Subcutaneous abdominal adipose tissue (tissue), 5 donors: Measurements from ENCODE around the gene HNRNPH2.

Source experiments
- H3K27ac ChIP-seq: one replicate; pipeline ENCODE4 v1.7.0; 2013; ENCODE audit warnings: low read depth, mild to moderate bottlenecking, inconsistent platforms, low read length, moderate library complexity
- H3K27me3 ChIP-seq, 5 donors: one replicate each; pipeline ENCODE4 v1.7.0; 2013; ENCODE audit warnings: low read length in 5 of 5, inconsistent platforms in 1 of 5; ENCODE audit not compliant: control insufficient read depth in 5 of 5, insufficient read depth in 4 of 5
- H3K36me3 ChIP-seq, 5 donors: one replicate each; pipeline ENCODE4 v1.7.0; 2013; ENCODE audit warnings: low read length in 5 of 5; ENCODE audit not compliant: control insufficient read depth in 5 of 5, insufficient read depth in 5 of 5
- H3K4me1 ChIP-seq, 5 donors: one replicate each; pipeline ENCODE4 v1.7.0; 2013; ENCODE audit warnings: low read length in 5 of 5, mild to moderate bottlenecking in 3 of 5, moderate library complexity in 1 of 5; ENCODE audit not compliant: control insufficient read depth in 5 of 5, insufficient read depth in 5 of 5
- H3K4me3 ChIP-seq, 5 donors: one replicate each; pipeline ENCODE4 v1.7.0; 2013; ENCODE audit warnings: low read length in 5 of 5, low read depth in 1 of 5
- H3K9ac ChIP-seq, 5 donors: one replicate each; pipeline ENCODE4 v1.7.0; 2013; ENCODE audit warnings: low read length in 5 of 5, mild to moderate bottlenecking in 4 of 5, moderate library complexity in 3 of 5
- H3K9me3 ChIP-seq, 5 donors: one replicate each; pipeline ENCODE4 v1.7.0; 2013; ENCODE audit warnings: low read length in 5 of 5; ENCODE audit not compliant: control insufficient read depth in 5 of 5
- donor health status: healthy.
- donor health status: healthy.
- donor health status: healthy.
- donor health status: healthy.
- donor health status: healthy.

Gene HNRNPH2

DNA sequence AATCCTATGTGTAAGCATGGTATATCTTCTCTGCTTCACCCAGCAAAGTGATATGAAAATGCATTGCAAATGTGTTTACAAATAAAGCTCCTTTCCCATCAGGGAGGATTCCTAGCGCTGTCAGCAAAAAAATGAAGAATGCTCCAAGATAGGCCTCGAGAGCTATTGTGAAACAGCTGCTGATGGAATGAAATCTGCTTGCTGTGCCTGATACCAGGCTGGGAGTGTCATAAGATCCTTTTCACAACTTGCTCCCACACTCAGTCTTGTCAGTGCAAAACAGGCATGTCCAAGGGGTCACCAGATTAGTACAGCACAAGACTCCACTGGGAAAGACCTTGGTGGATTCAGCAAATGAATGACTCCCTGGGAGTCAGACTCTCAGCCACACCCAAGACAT is 34.1 kb downstream of the HNRNPH2 start:
- H3K4me1 ChIP-seq = peaks cover 0 to 3% (median 0%) of the 10 kb centered on the region in 5 donors
- no peak overlapping the region for H3K9ac ChIP-seq
- peaks cover 6 to 23% (median 16%) of the 10 kb centered on the region in 5 donors for H3K36me3 ChIP-seq
- H3K9me3 ChIP-seq = no peaks in the 10 kb centered on the region
- H3K27ac ChIP-seq = no peak overlapping the region
- H3K4me3 ChIP-seq = no peak overlapping the region
- H3K27me3 ChIP-seq = peaks cover 0 to 6% (median 0%) of the 10 kb centered on the region in 5 donors

- H3K36me3 ChIP-seq = peaks cover 0 to 11% (median 7%) of the 10 kb centered on the region in 5 donors
- H3K27me3 ChIP-seq = peaks cover 0 to 6% (median 0%) of the 10 kb centered on the region in 5 donors
- no peak overlapping the region for H3K27ac ChIP-seq
- H3K4me3 ChIP-seq = no peak overlapping the region
- no peaks in the 10 kb centered on the region for H3K9me3 ChIP-seq
- H3K4me1 ChIP-seq = peaks cover 0 to 11% (median 8%) of the 10 kb centered on the region in 5 donors
- no peak overlapping the region for H3K9ac ChIP-seq
Measured at GRCh38 chrX:101449279-101449678, 41.3 kb downstream of the HNRNPH2 start.

- Histone ChIP-seq H3K4me3 (no peak overlapping the region), H3K9me3 (no peaks in the 10 kb centered on the region)
Measured at GRCh38 chrX:101450085-101450484, 42.1 kb downstream of the HNRNPH2 start.

GRCh38 chrX:101450961-101451360 is 42.9 kb downstream of the HNRNPH2 start:
- H3K9me3 ChIP-seq = no peaks in the 10 kb centered on the region
- peaks cover 0 to 8% (median 7%) of the 10 kb centered on the region in 5 donors for H3K36me3 ChIP-seq
- peaks cover 0 to 6% (median 0%) of the 10 kb centered on the region in 5 donors for H3K27me3 ChIP-seq
- H3K27ac ChIP-seq = no peak overlapping the region
- no peak overlapping the region for H3K9ac ChIP-seq
- no peak overlapping the region for H3K4me3 ChIP-seq
- H3K4me1 ChIP-seq = peaks cover 0 to 11% (median 8%) of the 10 kb centered on the region in 5 donors

More at GRCh38 chrX:101450085-101450484, 42.1 kb downstream of the HNRNPH2 start:
- H3K27ac ChIP-seq = no peak overlapping the region
- H3K9ac ChIP-seq = no peak overlapping the region
- peaks cover 0 to 11% (median 8%) of the 10 kb centered on the region in 5 donors for H3K4me1 ChIP-seq
- H3K36me3 ChIP-seq = peaks cover 0 to 8% (median 7%) of the 10 kb centered on the region in 5 donors
- peaks cover 0 to 6% (median 0%) of the 10 kb centered on the region in 5 donors for H3K27me3 ChIP-seq

- Histone ChIP-seq H3K27ac (no peak overlapping the region), H3K27me3 (peaks cover 0 to 6% (median 0%) of the 10 kb centered on the region in 5 donors), H3K9ac (no peak overlapping the region), H3K4me1 (peaks cover 0 to 11% (median 8%) of the 10 kb centered on the region in 5 donors), H3K36me3 (peaks cover 0 to 8% (median 3%) of the 10 kb centered on the region in 5 donors), H3K9me3 (no peaks in the 10 kb centered on the region), H3K4me3 (no peak overlapping the region)
Measured at GRCh38 chrX:101452056-101452455, 44.0 kb downstream of the HNRNPH2 start.

DNA sequence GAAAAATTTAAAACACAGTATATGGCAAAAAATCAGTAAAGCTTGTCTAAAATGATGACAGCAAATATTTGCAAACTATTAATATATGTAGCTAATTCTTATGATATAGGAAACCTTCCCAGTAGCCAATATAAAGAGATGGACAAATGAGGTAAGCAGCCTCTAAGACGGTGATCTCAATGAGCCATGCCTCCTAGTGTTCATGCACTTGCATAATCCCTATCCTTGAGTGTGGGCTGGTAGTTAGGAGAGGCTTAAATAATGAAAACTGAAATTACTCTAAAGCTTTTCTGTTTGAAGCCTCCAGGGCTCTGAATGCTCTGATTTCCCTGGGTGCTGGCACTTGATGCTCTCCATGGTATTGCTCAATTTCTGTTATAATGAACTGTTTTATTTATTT is 52.6 kb downstream of the HNRNPH2 start:
- H3K4me3 ChIP-seq = no peak overlapping the region
- no peaks in the 10 kb centered on the region for H3K27me3 ChIP-seq
- H3K36me3 ChIP-seq = peaks cover 0 to 4% (median 2%) of the 10 kb centered on the region in 5 donors
- no peaks in the 10 kb centered on the region for H3K9me3 ChIP-seq
- H3K27ac ChIP-seq = no peak overlapping the region
- no peaks in the 10 kb centered on the region for H3K4me1 ChIP-seq
- no peak overlapping the region for H3K9ac ChIP-seq

DNA sequence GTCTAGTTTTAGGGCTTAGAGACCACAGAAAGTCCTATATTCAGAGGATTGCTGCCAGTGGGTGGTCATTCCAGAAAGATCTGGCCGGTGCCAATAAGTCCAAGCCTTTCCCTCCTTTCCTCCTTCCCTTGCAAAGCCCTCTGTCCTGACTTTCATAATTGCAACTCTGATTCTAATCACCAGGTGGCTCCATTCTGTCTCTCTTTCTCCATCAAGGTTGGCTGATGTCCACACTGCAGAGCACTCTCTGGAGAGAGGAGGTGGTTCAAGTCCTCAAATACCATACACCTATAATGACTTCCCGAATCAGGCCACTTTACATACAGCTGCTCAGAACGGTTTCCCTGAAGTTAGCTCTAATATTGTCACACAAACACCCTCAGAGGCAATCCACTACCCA is 54.9 kb downstream of the HNRNPH2 start:
- H3K27me3 ChIP-seq = no peaks in the 10 kb centered on the region
- H3K9me3 ChIP-seq = peaks cover 0 to 3% (median 0%) of the 10 kb centered on the region in 5 donors
- no peak overlapping the region for H3K4me3 ChIP-seq
- H3K4me1 ChIP-seq = no peaks in the 10 kb centered on the region
- H3K36me3 ChIP-seq = peaks cover 0 to 2% (median 2%) of the 10 kb centered on the region in 5 donors
- no peak overlapping the region for H3K27ac ChIP-seq
- H3K9ac ChIP-seq = no peak overlapping the region
